Lung (tissue), 12 donors: ENCODE measurements around the gene LHFPL4. TPM values are rescaled to one million over a fixed set of nuclear protein-coding genes. Genes with fewer than 3 reads are reported as not detected.

ENCODE experiments used
- ATAC-seq: fragments of 200-7000 bp; cut with Tn5 transposase; one replicate; pipeline ENCODE4 v1.9.1; 2020; ENCODE audit warnings: moderate number of reproducible peaks; ENCODE audit not compliant: insufficient read depth, low FRiP score
- DNase-seq, 3 donors: peaks; one replicate each; pipeline ENCODE4 v3.0.0-alpha.2; 2013 to 2017
- H3K27ac ChIP-seq, 2 donors: one replicate each; pipeline ENCODE4 v1.5.1; 2013; ENCODE audit warnings: mild to moderate bottlenecking in 2 of 2, moderate library complexity in 2 of 2, control low read depth in 1 of 2, inconsistent platforms in 1 of 2, low read depth in 1 of 2, low read length in 1 of 2
- H3K27me3 ChIP-seq, 3 donors: one replicate each; pipeline ENCODE4 v1.5.1; 2013; ENCODE audit warnings: low read length in 2 of 3; ENCODE audit not compliant: control insufficient read depth in 3 of 3, insufficient read depth in 3 of 3
- H3K36me3 ChIP-seq, 4 donors: one replicate each; pipeline ENCODE4 v1.5.1; 2013; ENCODE audit warnings: low read length in 4 of 4, mild to moderate bottlenecking in 1 of 4, moderate library complexity in 1 of 4; ENCODE audit not compliant: control insufficient read depth in 4 of 4, insufficient read depth in 4 of 4
- H3K4me1 ChIP-seq, 5 donors: one replicate each; pipeline ENCODE4 v1.5.1; 2013; ENCODE audit warnings: low read length in 5 of 5, mild to moderate bottlenecking in 2 of 5, moderate library complexity in 1 of 5; ENCODE audit not compliant: control insufficient read depth in 5 of 5, insufficient read depth in 5 of 5
- H3K4me3 ChIP-seq: one replicate; pipeline ENCODE4 v1.5.1; 2013; ENCODE audit warnings: mild to moderate bottlenecking, control low read depth, moderate library complexity
- H3K9ac ChIP-seq, 2 donors: one replicate each; pipeline ENCODE4 v1.5.1; 2013; ENCODE audit warnings: low read length in 2 of 2, control low read depth in 1 of 2; ENCODE audit not compliant: insufficient read depth in 1 of 2
- H3K9me3 ChIP-seq, 4 donors: one replicate each; pipeline ENCODE4 v1.5.1; 2013; ENCODE audit warnings: low read length in 3 of 4, mild to moderate bottlenecking in 1 of 4, moderate library complexity in 1 of 4; ENCODE audit not compliant: control insufficient read depth in 4 of 4, insufficient read depth in 3 of 4
- CTCF ChIP-seq: IDR thresholded peaks from 2 replicates; pipeline ENCODE4 v1.5.1; 2012; ENCODE audit warnings: mild to moderate bottlenecking; ENCODE audit errors: control extremely low read depth, extremely low read depth
- WGBS, 2 donors: extraction: QIAGEN DNeasy Blood & Tissue Kit; methylation state at CpG; one replicate each; pipeline ENCODE4 v1.1.7; 2013; 5-methylcytosine and 5-hydroxymethylcytosine counted together
- polyA plus RNA-seq, 2 donors: library from polyadenylated mRNA; stranded (reverse); fragments of 200-250 nt; gene quantifications; one replicate each; pipeline ENCODE4 v1.2.1, GENCODE V29; 2013
- total RNA-seq, 2 donors: library from RNA; depleted of rRNA in 1 of 2; stranded (reverse); fragments of >200 nt in 1 of 2; gene quantifications; one replicate each; pipeline ENCODE4 v1.2.1, GENCODE V29; 2014 to 2021
- donor health status: control.
- donor health status: control.
- donor health status: Bipolar disorder and iron deficiency.
- donor health status: healthy.
- donor health status: DM: yes; HTN: yes; CAD: no.

LHFPL4 gene
- total and polyA plus RNA-seq, 4 donors = 0.01 to 0.14 (median 0.02) TPM; not detected in 1

DNA sequence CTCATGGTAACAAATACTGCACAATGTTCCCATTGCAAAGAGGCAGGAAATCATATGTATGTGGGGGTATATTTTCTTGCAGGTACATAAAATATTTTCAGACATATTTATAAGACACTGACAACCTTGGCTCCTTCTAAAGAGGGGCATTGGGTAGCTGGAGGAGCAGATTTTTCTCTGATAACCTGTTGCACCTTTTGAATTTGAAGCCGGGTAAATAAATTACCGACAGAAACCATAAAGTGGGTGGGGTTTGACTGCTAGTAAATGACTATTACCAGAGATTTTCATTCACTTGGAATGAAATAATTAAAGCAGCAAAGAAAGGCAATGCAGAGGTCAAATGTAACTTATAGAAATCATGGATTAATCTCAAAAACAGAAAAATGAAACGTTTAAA is 19.2 kb downstream of the LHFPL4 start:
- H3K27ac ChIP-seq = no peak overlapping the region
- H3K4me1 ChIP-seq = no peaks in the 10 kb centered on the region
- H3K4me3 ChIP-seq = no peak overlapping the region
- no peaks in the 10 kb centered on the region for H3K36me3 ChIP-seq
- no peak for TF ChIP-seq CTCF
- DNase-seq (no peak), ATAC-seq (no peak)
- no peak overlapping the region for H3K9ac ChIP-seq
- no peaks in the 10 kb centered on the region for H3K27me3 ChIP-seq
- H3K9me3 ChIP-seq = no peaks in the 10 kb centered on the region
- WGBS, 2 donors = 73 to 85% methylated on average over 3 of the region's 3 CpGs

DNA sequence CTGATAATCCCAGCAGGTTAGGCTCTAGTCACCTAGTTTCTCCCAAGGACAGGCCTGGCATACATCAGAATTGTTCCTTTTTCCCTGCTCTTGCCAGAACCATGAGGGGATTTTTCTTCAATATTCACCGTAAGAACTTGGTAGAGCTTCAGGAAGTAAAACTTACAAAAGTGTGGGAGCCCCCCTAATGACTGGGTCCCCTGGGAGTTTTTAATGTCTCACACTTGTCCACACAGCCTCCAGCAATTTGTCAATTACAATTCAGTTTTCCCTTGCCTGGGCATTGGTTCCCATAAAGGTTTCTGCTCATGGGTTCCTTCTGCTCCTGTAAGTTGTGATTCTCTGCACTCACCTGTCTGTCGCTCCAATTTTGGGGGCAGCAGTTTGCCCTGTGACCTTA is 28.5 kb downstream of the LHFPL4 start:
- 79 to 84% methylated on average over 2 of the region's 2 CpGs for WGBS, 2 donors
- no peak for ATAC-seq
- H3K9me3 ChIP-seq = no peaks in the 10 kb centered on the region

GRCh38 chr3:9514956-9515355 is 38.7 kb downstream of the LHFPL4 start:
- no peak overlapping the region for H3K4me3 ChIP-seq
- no peak for DNase-seq
- no peaks in the 10 kb centered on the region for H3K9me3 ChIP-seq
- H3K36me3 ChIP-seq = no peaks in the 10 kb centered on the region
- H3K9ac ChIP-seq = no peak overlapping the region
- ATAC-seq = no peak
- H3K27me3 ChIP-seq = no peaks in the 10 kb centered on the region
- WGBS, 2 donors = 57 to 74% methylated on average over 2 of the region's 2 CpGs
- H3K27ac ChIP-seq = no peak overlapping the region
- no peaks in the 10 kb centered on the region for H3K4me1 ChIP-seq
- no peak for TF ChIP-seq CTCF

More for the DNA sequence above, 28.5 kb downstream of the LHFPL4 start:
- Histone ChIP-seq H3K4me3 (no peak overlapping the region), H3K4me1 (no peaks in the 10 kb centered on the region), H3K27ac (no peak overlapping the region), H3K27me3 (peaks cover 0 to 3% (median 0%) of the 10 kb centered on the region in 3 donors), H3K9ac (no peak overlapping the region), H3K36me3 (no peaks in the 10 kb centered on the region)
- no peak for TF ChIP-seq CTCF
- DNase-seq = no peak

DNA sequence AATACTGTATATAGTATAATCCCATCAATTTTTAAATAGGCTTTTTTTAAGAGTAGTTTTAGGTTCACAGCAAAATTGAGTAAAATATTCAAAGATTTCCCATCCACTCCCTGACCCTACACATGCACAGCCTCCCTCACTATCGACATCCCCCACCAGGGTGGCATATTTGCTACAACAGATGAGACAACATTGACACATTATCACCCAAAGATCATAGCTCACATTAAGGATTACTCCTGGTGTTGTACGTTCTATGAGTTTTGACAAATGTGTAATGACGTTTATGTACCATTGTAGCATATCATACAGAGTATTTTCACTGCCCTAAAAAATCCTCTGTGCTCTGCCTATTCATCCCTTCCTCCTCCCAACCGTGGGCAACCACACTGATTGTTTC is 39.3 kb downstream of the LHFPL4 start:
- Histone ChIP-seq H3K27me3 (peaks cover 0 to 2% (median 0%) of the 10 kb centered on the region in 3 donors), H3K4me1 (no peaks in the 10 kb centered on the region), H3K9me3 (no peaks in the 10 kb centered on the region), H3K27ac (no peak overlapping the region), H3K4me3 (no peak overlapping the region), H3K9ac (no peak overlapping the region), H3K36me3 (no peaks in the 10 kb centered on the region)
- no peak for DNase-seq
- no peak for ATAC-seq
- no peak for TF ChIP-seq CTCF
- 71 to 80% methylated on average over 4 of the region's 4 CpGs for WGBS, 2 donors
